Ammon's horn (tissue), 1 donor: ENCODE results near the gene RCOR1.
"Not testable (repeated sequence)": the region's sequence is repeated elsewhere in the genome, so short reads cannot be mapped to it uniquely, and the experiment has no call there.

Experiments used
- DNase-seq: peaks from one replicate; pipeline ENCODE4 v3.0.0-alpha.2; 2016; ENCODE audit warnings: low spot score

RCOR1 gene

DNA sequence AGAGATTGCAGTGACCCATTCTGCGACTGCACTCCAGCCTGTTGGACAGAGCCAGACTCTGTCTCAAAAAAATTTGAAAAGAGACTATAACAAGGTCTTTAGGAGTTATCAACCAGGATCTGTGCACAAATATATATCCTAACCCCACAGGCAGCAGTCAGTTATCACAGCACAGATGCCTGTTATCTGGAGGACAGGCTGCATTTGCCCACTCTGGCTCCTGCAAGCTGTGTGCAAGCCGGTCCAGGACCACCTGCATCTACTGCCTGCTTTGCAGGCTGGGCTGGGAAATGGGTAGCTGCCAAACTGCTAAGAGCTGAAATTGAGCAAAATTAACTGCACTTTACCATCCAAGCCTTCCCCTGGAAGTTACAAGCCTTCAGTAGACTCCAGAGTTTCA lies 21.4 kb upstream of the RCOR1 start:
- no peak for DNase-seq

DNA sequence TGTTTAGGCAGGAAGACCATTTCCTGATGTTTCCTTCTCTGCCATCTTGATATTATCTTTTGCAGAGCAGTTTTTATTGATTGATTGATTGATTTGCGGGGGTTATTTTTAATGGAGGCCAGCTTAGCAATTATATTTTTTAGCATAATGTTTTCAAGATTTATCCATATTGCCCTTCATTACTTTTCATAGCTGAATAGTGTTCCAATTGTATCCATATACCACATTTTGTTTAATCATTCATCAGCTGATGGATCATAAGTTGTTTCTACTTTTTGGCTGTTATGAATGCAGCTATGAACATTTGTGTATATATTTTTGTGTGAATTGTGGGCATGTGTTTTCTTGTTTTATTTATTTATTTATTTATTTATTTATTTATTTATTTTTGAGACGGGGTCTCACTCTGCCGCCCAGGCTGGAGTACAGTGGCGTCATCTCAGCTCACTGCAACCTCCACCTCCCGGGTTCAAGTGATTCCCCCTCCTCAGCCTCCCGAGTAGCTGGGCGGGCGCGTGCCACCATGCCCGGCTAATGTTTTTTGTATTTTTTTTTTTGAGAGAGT lies 20.9 kb upstream of the RCOR1 start:
- DNase-seq: no peak

- not testable (repeated sequence) for DNase-seq
Measured at GRCh38 chr14:102573161-102573560, 19.3 kb upstream of the RCOR1 start.

DNA sequence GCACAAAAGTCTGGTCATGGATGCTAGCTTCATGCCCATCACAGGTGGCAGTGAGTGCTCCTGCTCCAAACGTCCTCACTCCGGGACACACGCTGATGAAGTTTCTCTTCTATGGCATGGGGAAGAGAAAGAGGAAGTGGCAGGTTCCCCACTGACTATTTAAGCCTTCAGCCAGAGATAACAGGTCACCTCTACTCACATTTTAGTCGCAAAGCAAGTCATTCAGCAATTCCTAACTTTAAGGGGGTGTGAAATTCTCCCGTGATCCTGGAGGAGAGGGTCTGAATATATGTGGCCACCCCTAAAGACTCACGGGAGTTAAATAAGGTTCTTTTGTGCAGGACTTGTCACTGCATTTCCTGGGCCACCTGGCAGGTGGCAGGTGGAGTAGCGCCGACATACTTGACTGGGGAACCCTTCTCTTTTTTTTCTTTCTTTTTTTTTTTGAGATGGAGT lies 18.8 kb upstream of the RCOR1 start:
- DNase-seq: no peak

DNA sequence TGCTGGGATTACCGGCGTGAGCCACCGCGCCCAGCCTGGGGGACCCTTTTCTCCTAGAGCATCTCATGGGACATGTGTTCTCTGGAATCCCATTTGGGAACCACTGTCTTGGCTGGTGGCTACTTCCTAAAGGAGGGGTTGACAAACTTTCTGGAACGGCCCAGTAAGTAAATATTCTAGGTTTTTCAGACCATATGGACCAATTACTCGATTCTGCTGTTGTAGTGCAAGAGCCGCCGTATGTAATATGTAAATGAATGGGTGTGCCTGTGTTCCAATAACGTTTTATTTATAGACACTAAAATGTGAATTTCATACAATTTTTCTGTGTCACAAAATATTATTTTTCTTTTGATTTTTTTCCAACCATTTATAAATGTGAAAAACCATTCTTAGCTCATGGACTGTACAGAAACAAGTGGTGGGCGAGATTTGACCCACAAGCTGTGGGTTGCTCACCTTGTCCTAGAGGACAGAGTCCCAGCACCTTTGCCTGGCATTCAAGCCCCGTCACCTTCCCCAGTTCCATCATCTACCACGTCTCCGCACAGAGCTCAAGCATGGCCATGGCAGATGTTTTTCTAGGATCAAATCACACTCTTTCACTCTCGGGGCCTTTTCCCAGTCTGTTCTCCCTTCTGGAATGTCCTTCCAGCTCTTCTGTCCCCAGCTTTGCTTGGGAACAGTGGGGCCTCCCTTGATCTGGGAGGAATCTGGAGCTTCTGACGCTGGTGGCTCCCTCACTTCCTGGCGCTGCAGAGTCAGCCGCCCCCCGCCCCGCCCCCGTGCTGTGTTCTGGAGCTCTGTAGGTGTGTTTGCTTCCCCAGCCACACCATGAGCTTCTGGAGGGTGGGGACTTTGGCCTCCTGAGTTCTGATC lies 17.9 kb upstream of the RCOR1 start:
- no peak for DNase-seq

DNA sequence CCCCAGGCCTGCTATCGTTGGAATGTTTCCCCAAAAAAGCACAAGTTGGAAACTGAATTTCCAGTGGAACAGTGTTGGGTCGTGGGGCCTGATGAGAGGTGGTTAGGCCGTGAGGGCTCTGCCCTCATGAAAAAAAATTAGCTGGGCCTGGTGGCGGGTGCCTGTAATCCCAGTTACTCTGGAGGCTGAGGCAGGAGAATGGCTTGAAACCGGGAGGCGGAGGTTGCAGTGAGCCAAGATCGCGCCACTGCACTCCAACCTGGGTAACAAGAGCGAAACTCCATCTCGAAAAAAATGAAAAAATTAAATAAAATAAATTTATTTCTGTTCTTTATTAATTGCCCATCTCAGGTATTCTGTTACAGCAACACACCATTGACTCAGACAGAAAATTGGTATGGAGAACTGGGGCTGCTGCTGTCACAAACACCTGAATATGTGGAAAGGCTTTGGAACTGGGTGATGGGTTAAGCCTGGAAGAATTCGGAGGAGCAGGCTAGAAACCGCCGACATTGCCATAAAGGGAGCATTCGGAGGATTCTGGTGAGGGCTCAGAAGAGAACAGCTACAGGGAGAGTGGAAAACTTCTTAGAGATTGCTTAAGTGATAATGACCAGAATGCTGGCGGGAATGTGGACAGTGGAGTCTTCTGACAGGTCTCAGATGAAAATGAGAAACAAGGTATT lies 17.1 kb upstream of the RCOR1 start:
- no peak for DNase-seq

- not testable (repeated sequence) for DNase-seq
Measured at GRCh38 chr14:102575846-102576428, 16.5 kb upstream of the RCOR1 start.

DNA sequence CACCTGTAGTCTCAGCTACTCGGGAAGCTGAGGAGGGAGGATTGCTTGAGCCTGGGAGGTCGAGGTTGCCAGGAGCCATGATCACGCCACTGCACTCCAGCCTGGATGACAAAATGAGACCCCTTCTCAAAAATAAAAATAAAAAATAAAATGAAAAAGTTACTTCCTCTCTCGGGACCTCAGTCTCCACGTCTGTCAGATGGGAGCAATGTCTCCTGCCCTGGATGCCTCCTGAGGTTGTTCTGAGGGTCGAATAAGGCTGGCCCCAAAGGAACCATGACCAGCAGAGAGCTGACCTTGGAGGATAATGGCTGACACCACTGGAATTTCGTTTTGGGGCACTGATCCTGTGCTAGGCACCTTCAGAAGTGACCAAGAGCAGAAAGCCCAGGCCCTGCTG lies 13.6 kb upstream of the RCOR1 start:
- DNase-seq: no peak

- DNase-seq: no peak
Measured at GRCh38 chr14:102579696-102580549, 12.5 kb upstream of the RCOR1 start.

GRCh38 chr14:102580550-102581110 lies 11.8 kb upstream of the RCOR1 start:
- DNase-seq: no peak

- DNase-seq: no peak
Measured at GRCh38 chr14:102581193-102581592, 11.3 kb upstream of the RCOR1 start.

DNA sequence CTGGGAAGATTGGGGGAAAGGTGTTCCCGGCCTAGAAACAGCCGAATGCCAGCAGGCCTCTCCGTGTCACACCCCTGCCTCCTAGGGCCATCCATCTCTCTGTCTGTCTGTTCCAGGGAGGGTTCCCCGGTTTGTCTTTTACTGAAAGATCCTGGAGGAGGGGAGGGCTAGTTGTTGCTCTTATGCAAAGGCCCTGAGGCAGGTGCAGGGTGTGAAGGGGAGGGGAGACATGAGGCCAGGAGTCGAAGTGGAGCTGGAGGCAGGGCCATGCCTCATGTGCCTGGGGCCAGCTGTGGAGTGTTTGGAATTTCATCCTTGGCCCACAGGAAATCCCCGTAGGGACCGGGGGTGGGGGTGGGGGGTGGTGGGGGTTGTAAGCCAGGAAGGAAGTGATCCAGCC lies 8.7 kb upstream of the RCOR1 start:
- no peak for DNase-seq

GRCh38 chr14:102584871-102585869 lies 7.3 kb upstream of the RCOR1 start:
- DNase-seq: no peak

DNA sequence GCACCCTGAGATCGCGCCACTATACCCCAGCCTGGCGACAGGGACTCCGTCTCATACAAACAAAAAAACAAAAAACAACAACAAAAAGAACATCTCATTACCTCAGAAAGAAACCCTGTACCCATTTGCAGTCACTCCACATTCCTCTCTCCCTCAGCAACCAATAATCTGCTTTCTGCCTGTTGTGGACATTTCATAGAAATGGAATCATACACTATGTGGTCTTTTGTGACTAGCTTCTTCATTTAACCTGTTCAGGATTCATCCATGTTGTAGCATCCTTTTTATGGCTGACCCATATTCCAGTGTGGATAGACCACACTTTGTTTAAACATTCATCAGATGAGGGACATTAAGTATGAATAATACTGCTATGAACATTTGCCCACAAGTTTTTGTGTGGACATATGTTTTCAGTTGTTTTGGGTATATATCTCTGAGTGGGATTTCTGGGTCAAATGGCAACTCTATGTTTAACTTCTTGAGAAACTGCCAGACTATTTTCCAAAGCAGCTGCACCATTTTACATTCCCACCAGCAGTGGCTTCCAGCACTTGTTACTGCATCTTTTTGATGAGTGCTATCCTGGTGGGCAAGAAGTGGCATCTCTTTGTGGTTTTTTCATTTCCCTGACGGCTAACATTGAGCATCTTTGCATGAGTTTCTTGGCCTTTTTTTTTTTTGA lies 5.9 kb upstream of the RCOR1 start:
- no peak for DNase-seq

- no peak for DNase-seq
Measured at GRCh38 chr14:102588821-102589220, 3.6 kb upstream of the RCOR1 start.

- DNase-seq: no peak
Measured at GRCh38 chr14:102589761-102590290, 2.6 kb upstream of the RCOR1 start.

DNA sequence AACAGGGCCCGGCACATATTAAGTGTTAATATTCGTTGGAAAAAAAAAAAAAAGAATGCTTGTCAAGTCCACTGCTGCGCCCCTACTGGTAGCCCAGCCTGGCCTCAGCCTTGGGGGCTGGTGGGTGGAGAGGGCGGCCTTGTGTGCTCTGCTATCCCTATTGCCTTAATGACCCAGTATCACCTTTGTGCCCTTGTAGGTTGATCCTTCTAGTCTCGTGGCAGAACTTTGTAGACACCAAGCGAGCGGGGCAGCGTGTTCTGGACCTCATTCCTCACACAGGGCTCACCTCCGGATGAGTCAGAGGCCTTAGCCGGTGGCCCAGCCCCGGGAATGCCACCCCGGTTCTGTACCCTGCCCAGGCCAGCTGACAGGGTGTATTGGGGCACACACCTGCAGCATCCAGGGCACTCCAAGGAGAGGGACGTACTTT lies 1.8 kb upstream of the RCOR1 start:
- no peak for DNase-seq

GRCh38 chr14:102591372-102591943 lies 991 bp upstream of the RCOR1 start:
- peak; percentile 34 for DNase-seq

GRCh38 chr14:102592763-102593060 lies 263 bp downstream of the RCOR1 start:
- no peak for DNase-seq
